Umbilical cord (tissue), 2 donors: ENCODE results near the gene CISD3. TPM values are rescaled to one million over a fixed set of nuclear protein-coding genes. Genes with fewer than 3 reads are reported as not detected.

Experiments used
- DNase-seq: peaks from one replicate; pipeline ENCODE4 v3.0.0-alpha.2; 2015; ENCODE audit warnings: low spot score
- total RNA-seq: library from RNA; depleted of rRNA; stranded (reverse); fragments of >200 nt; gene quantifications from one replicate; pipeline ENCODE4 v1.2.3, GENCODE V29; 2014; ENCODE audit warnings: low replicate concordance; ENCODE audit not compliant: insufficient read depth

Gene CISD3
- total RNA-seq, 1 donor from 2014 or later = 2.2 TPM

- no peak for DNase-seq
Observed at GRCh38 chr17:38773258-38773657, 43.1 kb downstream of the CISD3 start.

DNA sequence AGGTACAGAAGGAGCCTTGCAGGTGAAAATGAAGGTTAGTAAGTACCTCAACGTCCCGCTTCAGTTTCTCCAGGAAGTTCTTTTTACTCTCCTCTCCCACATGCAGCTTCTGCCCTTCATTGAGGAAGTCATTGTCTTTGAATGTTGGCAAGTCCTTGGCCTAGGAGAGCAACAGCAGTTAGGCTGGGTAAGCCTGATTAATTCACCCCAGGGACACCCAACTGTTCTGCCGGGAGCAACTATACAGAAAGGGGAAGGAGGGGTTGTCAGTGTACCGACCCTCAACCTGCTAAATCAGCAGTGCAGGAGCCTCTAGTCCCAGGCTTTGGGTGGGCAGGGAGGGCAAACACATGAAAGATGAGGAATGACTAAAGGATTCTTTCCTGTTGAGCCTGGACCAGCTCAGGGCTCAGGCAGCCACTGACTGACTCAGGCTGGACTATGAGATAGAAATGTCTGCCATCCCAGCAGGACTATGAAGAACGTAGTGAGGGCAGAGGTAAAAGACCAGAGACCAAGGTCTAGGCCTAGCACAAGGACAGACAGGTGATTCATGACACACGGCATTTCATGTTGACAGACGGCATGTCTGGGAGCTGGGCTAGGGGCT lies 47.6 kb downstream of the CISD3 start:
- DNase-seq = no peak

DNA sequence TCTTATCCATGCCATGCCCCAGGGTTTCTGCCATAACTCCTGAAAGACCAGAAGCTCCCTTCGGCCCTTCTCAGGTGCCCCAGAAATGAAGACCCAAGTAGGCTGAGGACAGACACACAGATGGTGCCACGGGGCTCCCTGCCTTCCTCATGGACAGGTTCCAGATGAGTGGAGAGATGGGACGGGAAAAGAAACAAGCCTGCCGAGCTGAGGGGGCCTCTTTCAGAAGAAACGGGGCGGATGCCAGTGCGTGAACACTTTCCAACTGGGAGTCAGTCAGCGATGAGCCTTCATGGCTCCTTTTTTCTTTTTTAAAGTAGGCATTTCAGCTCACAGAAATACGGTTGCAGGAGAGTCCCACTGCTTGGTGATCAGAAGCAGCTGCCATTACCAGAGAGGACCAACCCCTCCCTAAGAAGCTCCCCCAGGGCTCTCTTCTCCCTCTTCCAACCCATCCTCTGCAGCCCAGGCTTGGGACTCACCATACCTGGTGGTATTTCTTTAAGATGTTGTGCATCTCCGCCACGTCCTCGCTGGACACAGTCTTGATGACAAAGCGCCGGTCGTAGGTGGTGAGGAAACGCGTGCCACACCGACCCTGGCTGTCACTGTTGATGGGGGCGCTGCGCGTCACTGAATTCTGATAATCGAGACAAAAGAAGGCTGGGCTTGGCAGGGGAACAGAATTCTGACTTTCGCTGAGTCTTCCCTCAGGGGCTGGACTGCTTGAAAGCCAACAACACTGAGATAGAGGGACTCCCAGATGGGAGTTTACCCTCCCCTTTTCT lies 50.0 kb downstream of the CISD3 start:
- no peak for DNase-seq

- no peak for DNase-seq
Observed at GRCh38 chr17:38783227-38783626, 53.1 kb downstream of the CISD3 start.

Other genes starting within 250 kb of the CISD3 start
- 2.4 TPM for gene SRCIN1, start 124.4 kb upstream of the CISD3 start, total RNA-seq
- 3.1 TPM for gene EPOP, start 55.4 kb upstream of the CISD3 start, total RNA-seq
- 20.0 TPM for gene MLLT6, start 25.1 kb upstream of the CISD3 start, total RNA-seq
- gene PCGF2, start 18.0 kb downstream of the CISD3 start, total RNA-seq = 7.0 TPM
- 97.7 TPM for gene PSMB3, start 22.4 kb downstream of the CISD3 start, total RNA-seq
- 48.6 TPM for gene PIP4K2B, start 69.2 kb downstream of the CISD3 start, total RNA-seq
- 17.6 TPM for gene CWC25, start 95.0 kb downstream of the CISD3 start, total RNA-seq
- gene RPL23, start 123.4 kb downstream of the CISD3 start, total RNA-seq = 1,829 TPM
- 266 TPM for gene LASP1, start 139.7 kb downstream of the CISD3 start, total RNA-seq
- gene FBXO47, start 237.1 kb downstream of the CISD3 start, total RNA-seq = not detected